ENCODE data around the gene SLC25A48.

GRCh38 chr5:135880801-135881200 is 46.3 kb downstream of the SLC25A48 start:
- TF ChIP-seq, protein P1, sequence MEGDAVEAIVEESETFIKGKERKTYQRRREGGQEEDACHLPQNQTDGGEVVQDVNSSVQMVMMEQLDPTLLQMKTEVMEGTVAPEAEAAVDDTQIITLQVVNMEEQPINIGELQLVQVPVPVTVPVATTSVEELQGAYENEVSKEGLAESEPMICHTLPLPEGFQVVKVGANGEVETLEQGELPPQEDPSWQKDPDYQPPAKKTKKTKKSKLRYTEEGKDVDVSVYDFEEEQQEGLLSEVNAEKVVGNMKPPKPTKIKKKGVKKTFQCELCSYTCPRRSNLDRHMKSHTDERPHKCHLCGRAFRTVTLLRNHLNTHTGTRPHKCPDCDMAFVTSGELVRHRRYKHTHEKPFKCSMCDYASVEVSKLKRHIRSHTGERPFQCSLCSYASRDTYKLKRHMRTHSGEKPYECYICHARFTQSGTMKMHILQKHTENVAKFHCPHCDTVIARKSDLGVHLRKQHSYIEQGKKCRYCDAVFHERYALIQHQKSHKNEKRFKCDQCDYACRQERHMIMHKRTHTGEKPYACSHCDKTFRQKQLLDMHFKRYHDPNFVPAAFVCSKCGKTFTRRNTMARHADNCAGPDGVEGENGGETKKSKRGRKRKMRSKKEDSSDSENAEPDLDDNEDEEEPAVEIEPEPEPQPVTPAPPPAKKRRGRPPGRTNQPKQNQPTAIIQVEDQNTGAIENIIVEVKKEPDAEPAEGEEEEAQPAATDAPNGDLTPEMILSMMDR (optimal IDR thresholded peaks at IDR 0.05 in 1 of 3, IDR thresholded peaks at IDR 0.05 in 1 of 3, conservative IDR thresholded peaks at IDR 0.05 in 1 of 3; ENCODE audit: extremely low read depth in 1 of 3, insufficient read depth in 2 of 3, low read length in 3 of 3): no peak
- TF ChIP-seq EZH2 (IDR thresholded peaks at IDR 0.05; ENCODE audit: low read length): no peak

Measured in keratinocyte (primary cell).